ENCODE measurements around the gene PBLD.

PBLD gene

DNA sequence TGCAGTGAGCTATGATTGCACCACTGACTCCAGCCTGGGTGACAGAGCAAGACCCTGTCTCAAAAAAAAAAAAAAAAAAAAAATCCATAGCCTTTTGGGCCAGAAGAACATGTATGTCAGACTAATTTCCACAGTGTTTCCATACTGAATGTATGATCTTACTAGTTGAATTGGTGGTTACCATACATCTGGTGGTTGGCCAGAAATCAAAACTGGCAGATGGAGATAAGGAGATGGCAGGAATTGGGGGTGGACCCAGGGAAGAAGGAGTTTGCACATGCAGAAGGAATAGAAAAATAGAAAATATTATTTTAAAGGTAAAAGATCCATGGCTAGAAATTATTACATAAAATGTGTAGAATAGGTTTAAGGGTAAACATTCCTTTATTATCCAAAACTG, 97.1 kb downstream of the PBLD start:
- Histone ChIP-seq H3K9ac (ENCODE audit: low read length) (no peak overlapping the region), H3K4me3 (ENCODE audit: low read length) (no peak overlapping the region), H3K9me3 (ENCODE audit: insufficient read depth, low read length) (no peaks in the 10 kb centered on the region), H3K4me2 (ENCODE audit: low read length) (no peak overlapping the region), H3K27me3 (ENCODE audit: low read depth, low read length) (0 out of 2 replicates have a peak, but pooled peaks cover 11% of the 10 kb centered on the region), H3K79me2 (ENCODE audit: low read length) (no peaks in the 10 kb centered on the region), H3K27ac (ENCODE audit: low read length) (no peak overlapping the region), H2AFZ (ENCODE audit: low read depth, low read length) (no peak overlapping the region), H4K20me1 (ENCODE audit: insufficient read depth, low read length) (no peaks in the 10 kb centered on the region), H3K36me3 (replicated peaks; ENCODE audit: low read depth, low read length) (no peaks in the 10 kb centered on the region), H3K4me1 (ENCODE audit: low read length) (no peaks in the 10 kb centered on the region)
- TF ChIP-seq EZH2phosphoT487 (IDR thresholded peaks at IDR 0.05; ENCODE audit: low read depth), result no peak
- TF ChIP-seq, protein P1, sequence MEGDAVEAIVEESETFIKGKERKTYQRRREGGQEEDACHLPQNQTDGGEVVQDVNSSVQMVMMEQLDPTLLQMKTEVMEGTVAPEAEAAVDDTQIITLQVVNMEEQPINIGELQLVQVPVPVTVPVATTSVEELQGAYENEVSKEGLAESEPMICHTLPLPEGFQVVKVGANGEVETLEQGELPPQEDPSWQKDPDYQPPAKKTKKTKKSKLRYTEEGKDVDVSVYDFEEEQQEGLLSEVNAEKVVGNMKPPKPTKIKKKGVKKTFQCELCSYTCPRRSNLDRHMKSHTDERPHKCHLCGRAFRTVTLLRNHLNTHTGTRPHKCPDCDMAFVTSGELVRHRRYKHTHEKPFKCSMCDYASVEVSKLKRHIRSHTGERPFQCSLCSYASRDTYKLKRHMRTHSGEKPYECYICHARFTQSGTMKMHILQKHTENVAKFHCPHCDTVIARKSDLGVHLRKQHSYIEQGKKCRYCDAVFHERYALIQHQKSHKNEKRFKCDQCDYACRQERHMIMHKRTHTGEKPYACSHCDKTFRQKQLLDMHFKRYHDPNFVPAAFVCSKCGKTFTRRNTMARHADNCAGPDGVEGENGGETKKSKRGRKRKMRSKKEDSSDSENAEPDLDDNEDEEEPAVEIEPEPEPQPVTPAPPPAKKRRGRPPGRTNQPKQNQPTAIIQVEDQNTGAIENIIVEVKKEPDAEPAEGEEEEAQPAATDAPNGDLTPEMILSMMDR (IDR thresholded peaks at IDR 0.05; ENCODE audit: low read depth, low read length), result no peak

DNA sequence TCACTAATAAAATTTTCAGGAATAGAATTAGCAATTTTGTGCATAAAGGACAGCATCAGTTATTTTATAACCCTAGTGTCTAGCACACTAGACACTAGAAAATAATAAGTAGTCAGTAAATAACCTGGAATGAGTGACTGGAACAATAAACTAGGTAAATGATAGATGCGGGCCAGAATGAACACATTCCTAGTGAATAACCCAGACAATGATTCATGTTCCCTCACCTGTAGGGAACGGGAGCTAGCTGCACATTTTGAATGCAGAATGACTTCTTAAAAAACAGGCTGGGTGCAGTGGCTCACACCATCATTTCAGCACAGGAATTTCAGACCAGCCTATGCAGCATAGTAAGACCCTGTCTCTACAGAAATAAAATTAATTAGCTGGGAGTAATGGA, 97.6 kb downstream of the PBLD start:
- TF ChIP-seq EZH2phosphoT487 (IDR thresholded peaks at IDR 0.05; ENCODE audit: low read depth), result no peak
- TF ChIP-seq, protein P1 (IDR thresholded peaks at IDR 0.05; ENCODE audit: low read depth, low read length), result no peak
- Histone ChIP-seq H4K20me1 (ENCODE audit: insufficient read depth, low read length) (no peaks in the 10 kb centered on the region), H3K4me1 (ENCODE audit: low read length) (no peaks in the 10 kb centered on the region)

DNA sequence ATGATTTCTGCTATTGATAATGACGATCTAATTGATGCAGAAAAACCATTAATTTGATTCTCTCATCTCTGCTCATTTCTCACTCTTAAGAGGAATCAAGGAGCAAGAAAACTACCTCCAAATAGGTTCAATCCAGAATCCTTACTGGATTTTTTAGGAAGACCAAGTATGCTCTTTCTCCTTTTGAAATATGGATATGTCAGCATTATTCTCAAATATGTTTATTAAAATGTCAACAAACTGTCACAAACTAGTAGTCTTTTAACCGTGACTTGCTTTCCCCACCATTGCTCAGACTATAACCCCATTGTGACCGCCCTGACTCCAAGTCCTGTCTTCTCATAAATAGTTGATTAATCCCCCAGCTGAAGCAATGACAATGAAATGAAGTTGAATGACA, 99.7 kb downstream of the PBLD start:
- Histone ChIP-seq H3K27me3 (ENCODE audit: low read depth, low read length) (0 out of 2 replicates have a peak, but pooled peaks cover 11% of the 10 kb centered on the region), H4K20me1 (ENCODE audit: insufficient read depth, low read length) (no peaks in the 10 kb centered on the region), H3K4me2 (ENCODE audit: low read length) (no peak overlapping the region), H3K9me3 (ENCODE audit: insufficient read depth, low read length) (no peaks in the 10 kb centered on the region), H2AFZ (ENCODE audit: low read depth, low read length) (no peak overlapping the region), H3K4me3 (ENCODE audit: low read length) (no peak overlapping the region), H3K36me3 (replicated peaks; ENCODE audit: low read depth, low read length) (no peaks in the 10 kb centered on the region), H3K79me2 (ENCODE audit: low read length) (no peaks in the 10 kb centered on the region), H3K27ac (ENCODE audit: low read length) (no peak overlapping the region), H3K4me1 (ENCODE audit: low read length) (no peaks in the 10 kb centered on the region), H3K9ac (ENCODE audit: low read length) (no peak overlapping the region)
- TF ChIP-seq EZH2phosphoT487 (IDR thresholded peaks at IDR 0.05; ENCODE audit: low read depth), result no peak
- TF ChIP-seq, protein P1 (IDR thresholded peaks at IDR 0.05; ENCODE audit: low read depth, low read length), result no peak

More for the DNA sequence above, 97.6 kb downstream of the PBLD start:
- Histone ChIP-seq H2AFZ (ENCODE audit: low read depth, low read length) (no peak overlapping the region), H3K36me3 (replicated peaks; ENCODE audit: low read depth, low read length) (no peaks in the 10 kb centered on the region), H3K4me2 (ENCODE audit: low read length) (no peak overlapping the region), H3K27me3 (ENCODE audit: low read depth, low read length) (0 out of 2 replicates have a peak, but pooled peaks cover 11% of the 10 kb centered on the region), H3K27ac (ENCODE audit: low read length) (no peak overlapping the region), H3K79me2 (ENCODE audit: low read length) (no peaks in the 10 kb centered on the region), H3K9me3 (ENCODE audit: insufficient read depth, low read length) (no peaks in the 10 kb centered on the region), H3K9ac (ENCODE audit: low read length) (no peak overlapping the region), H3K4me3 (ENCODE audit: low read length) (no peak overlapping the region)

All from OCI-LY3 (cell line).